NCI-H2196 (cell line): ENCODE results near the gene TMEM263.

Source experiments
- DNase-seq: peaks from one replicate; lab custom pipeline; 2025; ENCODE audit not compliant: unreplicated experiment; lab: John Stamatoyannopoulos, UW

Gene TMEM263

DNA sequence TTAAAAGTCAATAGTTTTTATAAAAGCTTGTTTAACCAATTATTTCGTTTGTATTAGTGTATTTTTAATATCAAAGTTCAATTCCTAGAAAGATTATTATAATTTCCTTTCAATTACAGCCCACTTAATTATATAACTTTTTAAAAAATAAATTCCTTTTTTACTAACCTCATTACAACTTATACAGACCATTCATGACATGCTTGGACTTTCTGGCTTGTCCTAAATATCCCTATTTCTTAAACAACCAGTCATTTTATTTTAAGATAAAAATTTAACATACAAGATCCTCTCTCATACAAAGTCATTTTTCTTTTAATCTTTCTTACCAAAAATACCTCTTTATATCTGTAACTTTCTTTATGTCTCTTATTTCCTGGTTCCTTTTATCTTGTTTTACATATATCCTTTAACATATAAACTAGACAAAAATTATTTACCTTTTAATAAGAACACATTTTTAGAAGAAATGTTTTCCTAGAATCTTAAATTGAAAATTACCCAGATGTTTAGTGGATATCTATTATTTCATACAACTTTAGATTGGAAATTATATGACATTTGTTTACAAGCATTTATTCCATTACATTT, 10.4 kb upstream of the TMEM263 start:
- DNase-seq: no peak

DNA sequence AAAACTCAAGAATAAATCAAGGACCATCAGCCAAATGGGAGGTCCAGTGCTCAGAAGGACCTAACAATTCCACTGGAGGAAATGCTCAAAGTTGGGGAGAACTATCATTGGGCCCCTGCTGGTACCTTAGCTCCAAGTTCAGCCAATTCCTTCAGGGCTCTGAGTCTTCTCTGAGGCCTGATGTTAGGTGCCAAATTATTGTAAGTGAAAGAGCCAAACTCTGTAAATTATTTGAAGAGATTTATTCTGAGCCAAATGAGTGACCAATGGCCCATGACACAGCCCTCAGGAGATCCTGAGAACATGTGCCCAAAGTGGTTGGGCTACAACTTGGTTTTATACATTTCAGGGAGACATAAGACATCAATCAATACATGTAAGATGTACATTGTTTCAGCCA, 8.2 kb upstream of the TMEM263 start:
- no peak for DNase-seq

DNA sequence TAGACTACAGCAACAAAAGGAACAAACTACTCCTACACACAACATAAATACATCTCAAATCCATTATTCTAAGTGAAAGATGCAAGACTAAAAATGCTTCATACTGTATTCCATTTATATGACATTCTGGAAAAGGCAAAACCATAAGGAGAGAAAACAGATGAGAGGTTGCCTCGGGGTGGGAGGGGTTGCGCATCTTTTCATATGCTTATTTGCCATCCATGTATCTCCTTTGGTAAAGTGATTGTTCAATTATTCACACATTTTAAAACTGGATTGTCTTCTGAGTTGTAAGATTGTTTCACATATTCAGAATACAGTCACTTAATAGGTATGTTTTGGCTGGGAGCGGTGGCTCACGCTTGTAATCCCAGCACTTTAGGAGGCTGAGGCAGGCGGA, 5.1 kb upstream of the TMEM263 start:
- no peak for DNase-seq

DNA sequence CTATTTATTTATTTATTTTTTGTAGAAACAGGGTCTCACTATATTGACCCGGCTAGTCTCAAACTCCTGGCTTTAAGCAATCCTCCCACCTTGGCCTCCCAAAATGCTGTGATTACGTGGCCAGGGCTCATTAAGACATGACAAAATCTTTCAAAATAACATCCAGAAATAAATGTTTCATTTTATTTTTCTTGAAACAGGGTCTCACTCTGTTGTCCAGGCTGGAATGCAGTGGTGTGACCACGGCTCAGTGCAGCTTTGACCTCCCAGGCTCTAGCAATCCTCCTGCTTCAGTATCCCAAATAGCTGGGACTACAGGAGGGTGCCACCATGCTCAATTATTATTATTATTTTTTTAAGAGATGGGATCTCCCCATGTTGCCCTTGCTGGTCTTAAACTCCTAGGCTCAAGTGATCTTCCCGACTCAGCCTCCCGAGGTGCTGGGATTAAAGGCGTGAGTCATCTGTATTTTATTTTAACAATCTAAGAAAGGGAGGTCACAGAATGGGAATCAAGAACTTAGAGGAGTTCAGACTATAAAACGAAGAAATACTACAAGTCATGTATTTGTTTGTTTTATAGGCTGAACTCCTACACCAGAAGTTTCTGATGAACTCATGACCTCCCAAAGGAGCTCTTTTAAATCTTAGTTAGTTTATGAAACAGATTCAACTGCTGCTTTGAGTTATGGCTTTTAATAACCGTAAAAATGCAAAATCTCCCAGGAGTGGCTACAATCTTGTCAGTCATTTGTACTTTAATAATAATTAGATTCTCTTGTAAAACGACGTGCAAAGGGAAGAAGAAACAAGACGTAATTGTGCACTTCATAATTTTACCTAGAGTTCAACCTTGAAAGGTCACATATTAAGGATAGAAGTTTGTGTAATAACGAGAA, 2.1 kb upstream of the TMEM263 start:
- no peak for DNase-seq

GRCh38 chr12:106954462-106955376, 988 bp upstream of the TMEM263 start:
- no peak for DNase-seq

GRCh38 chr12:106956048-106956578, 406 bp downstream of the TMEM263 start:
- peak; percentile 52 for DNase-seq

DNA sequence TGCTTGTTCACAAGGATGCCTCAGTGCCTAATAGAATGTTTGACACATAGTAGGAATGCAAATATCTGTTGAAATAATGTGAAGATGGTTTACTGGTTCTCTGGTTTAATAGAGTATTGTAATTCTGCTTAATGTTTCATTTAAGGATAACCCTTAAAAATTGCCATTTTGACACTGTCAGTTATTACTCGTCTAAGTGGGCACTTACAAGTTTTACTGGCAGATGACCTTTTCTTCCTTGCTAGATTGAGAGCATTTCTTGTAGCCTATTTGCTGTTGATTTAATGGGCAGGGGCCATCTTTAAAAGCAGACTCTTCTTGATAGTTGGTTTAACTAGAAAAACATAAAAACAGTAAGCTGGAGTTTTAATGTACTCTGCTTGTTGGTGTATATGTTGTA, 1.9 kb downstream of the TMEM263 start:
- no peak for DNase-seq

DNA sequence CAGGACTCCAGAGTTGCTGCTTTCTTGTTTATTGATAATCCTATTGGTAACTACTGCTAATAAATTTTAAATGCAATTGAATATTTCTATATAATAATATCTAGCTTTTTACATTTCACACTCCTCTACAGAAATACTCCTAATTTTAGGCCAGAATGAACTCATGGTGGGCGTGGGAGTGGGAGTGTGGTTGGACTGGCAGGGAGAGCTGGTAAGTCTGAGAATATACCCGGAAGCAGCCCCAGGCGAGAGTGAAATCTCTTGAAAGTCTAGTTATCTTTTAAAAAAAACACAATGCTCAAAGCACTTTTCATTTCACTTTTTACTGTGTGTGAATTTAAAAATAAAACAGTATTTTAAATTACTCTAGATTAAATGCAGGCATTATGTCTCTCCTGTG, 4.7 kb downstream of the TMEM263 start:
- DNase-seq: no peak

DNA sequence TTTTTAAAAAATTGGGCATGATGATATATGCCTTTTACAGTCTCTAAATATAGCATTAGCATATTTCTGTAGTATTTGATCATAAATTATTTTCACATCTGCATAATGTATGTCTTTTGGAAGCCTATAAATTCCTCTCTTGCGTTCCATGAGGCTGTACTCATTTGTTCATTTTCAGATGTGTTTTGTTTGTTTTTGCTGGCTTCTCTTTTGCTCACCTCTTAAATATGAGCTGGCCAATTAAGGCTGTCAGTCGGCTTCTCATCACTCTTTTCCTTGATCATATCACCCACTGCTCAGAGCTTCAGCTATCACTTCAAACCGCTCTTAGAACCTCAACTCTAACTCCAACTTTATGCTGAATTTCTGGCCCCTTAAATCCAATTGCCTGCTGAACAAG, 6.6 kb downstream of the TMEM263 start:
- DNase-seq: no peak

DNA sequence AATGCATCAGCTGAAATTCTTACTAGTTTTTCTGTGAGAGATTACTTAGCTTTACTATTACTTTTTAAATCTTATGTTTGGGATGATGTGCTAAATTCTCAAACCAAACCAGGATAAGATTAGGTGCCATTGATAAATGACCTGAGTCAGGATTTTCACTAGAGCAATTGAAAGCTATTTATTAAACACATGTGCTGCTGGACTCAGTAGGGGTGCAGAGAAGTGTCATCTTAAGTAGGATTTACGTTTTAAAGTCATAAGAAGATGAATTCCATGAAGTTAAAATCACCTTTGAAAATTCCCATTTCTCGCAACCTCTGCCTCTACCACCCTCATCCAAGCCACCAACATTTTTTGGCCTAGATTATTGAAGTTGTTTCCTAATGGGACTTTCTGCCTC, 8.8 kb downstream of the TMEM263 start:
- DNase-seq: no peak

DNA sequence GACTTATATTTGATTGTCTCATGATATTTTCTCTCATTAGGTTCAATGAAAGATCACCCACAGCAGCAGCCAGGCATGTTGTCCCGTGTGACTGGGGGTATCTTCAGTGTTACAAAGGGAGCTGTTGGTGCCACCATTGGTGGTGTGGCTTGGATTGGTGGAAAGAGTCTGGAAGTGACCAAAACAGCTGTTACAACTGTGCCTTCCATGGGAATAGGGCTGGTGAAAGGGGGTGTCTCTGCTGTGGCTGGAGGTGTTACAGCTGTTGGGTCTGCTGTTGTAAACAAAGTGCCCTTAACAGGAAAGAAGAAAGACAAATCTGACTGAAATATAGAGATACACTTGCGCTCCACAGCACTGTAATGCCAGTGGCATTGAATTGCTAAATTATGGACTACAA, 15.4 kb downstream of the TMEM263 start:
- DNase-seq: no peak

GRCh38 chr12:106973545-106973944, 17.8 kb downstream of the TMEM263 start:
- no peak for DNase-seq

DNA sequence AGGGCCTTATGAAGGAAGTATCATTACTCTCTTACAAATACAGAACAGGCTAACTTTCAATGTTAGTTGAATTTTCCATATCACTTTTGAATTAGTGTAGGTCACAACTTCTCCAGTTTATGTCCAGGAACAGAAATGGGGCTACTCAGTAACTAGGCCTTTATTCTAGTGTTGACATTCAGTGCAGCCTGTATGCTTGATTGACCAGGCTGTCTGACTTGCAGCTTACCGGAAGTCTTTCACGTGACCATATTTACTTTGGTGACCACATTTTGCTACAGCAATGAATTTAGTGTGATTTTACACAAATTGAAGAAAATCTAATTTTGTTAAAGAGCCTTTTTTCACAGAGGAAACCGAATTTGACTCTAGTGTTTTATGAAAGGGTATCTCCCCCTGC, 18.8 kb downstream of the TMEM263 start:
- DNase-seq: peak; percentile 19

DNA sequence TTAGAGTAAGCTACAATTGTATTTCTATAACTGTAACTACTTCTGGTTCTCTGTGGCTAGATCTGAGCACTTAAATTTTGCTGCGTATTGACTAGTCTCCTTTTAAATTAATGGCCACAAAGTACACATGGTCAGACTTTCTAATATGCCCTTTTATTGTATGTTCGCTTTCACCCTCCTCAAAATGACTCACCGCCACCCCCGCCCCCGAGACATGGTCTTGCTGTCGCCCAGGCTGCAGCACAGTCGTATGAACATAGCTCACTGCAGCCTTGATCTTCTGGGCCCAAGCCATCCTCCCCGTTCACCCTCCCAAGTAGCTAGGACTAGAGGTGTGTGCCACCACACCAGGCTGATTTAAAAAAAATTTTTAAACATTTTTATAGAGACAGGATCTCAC, 19.4 kb downstream of the TMEM263 start:
- DNase-seq: no peak

- DNase-seq: no peak
These were observed 20.4 kb downstream of the TMEM263 start for GRCh38 chr12:106975993-106976658.

GRCh38 chr12:106976668-106977067, 21.0 kb downstream of the TMEM263 start:
- DNase-seq: no peak

DNA sequence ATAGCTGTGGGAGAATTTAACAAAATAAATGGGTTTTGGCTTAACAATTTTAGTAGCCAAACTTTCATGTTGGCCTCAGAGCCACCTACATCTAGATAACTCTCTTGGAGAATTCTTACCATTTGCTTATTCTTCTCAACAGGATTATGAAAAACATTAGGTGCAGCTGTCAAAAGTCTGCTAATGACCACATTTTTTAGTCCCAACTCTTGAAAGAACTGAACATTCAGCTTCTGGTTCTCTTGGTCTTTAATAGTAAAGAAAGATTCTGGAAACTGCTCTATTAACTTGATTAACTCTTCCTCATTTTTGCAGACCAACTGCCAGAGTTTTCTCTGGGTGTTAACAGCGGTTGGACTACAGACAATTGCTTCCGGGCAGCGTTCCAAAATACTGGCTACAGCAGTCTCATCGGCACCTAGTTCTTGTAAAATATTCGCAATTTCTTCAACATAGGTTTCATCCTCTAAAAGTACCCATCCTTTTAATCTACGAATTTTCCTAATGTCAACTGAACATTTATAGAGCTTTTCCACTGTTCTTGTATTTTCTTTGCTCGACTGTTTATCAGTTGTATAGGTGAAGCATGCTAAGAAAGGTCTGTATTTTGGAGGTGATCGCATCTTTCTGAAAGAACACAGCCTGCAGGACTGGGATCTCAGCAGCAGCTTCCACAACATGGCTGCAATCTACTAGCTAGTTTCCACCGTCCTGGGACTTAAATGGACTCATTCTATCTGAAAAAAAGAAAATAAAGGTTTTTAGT, 22.5 kb downstream of the TMEM263 start:
- peak; percentile 76 for DNase-seq

GRCh38 chr12:106980944-106981343, 25.2 kb downstream of the TMEM263 start:
- no peak for DNase-seq

- no peak for DNase-seq
These were observed 26.1 kb downstream of the TMEM263 start for GRCh38 chr12:106981788-106982187.

- DNase-seq: no peak
These were observed 26.5 kb downstream of the TMEM263 start for GRCh38 chr12:106982229-106982628.
